Mesodermal cell (in vitro differentiated cells): ENCODE measurements around the gene LOXL3.
"Not testable (repeated sequence)": the region's sequence is repeated elsewhere in the genome, so short reads cannot be mapped to it uniquely, and the experiment has no call there.

ENCODE experiments used
- H3K27ac ChIP-seq: 2 replicates; pipeline ENCODE4 v1.7.0; 2013; ENCODE audit warnings: mild to moderate bottlenecking, low read depth, low read length, moderate library complexity; ENCODE audit not compliant: severe bottlenecking
- H3K36me3 ChIP-seq: 2 replicates; pipeline ENCODE4 v1.7.1; 2013; ENCODE audit warnings: mild to moderate bottlenecking, low read length, moderate library complexity; ENCODE audit not compliant: control insufficient read depth, insufficient read depth
- H3K4me1 ChIP-seq: one replicate; pipeline ENCODE4 v1.7.1; 2013; ENCODE audit warnings: mild to moderate bottlenecking, low read length; ENCODE audit not compliant: insufficient read depth, control insufficient read depth, poor library complexity, severe bottlenecking
- H3K4me3 ChIP-seq: 2 replicates; pipeline ENCODE4 v1.7.0; 2013; ENCODE audit warnings: low read length, control low read depth, mild to moderate bottlenecking; ENCODE audit not compliant: insufficient read depth, poor library complexity, severe bottlenecking; ENCODE audit errors: extremely low read depth
- H3K9me3 ChIP-seq: 2 replicates; pipeline ENCODE4 v1.7.1; 2013; ENCODE audit warnings: mild to moderate bottlenecking, low read length, moderate library complexity; ENCODE audit not compliant: control insufficient read depth
- WGBS, 2 experiments: methylation state at CpG; one replicate each; pipeline ENCODE4 v1.1.5; 2013; ENCODE audit warnings: missing lambda C conversion rate in 2 of 2; ENCODE audit not compliant: insufficient coverage in 2 of 2; 5-methylcytosine and 5-hydroxymethylcytosine counted together

LOXL3 gene

DNA sequence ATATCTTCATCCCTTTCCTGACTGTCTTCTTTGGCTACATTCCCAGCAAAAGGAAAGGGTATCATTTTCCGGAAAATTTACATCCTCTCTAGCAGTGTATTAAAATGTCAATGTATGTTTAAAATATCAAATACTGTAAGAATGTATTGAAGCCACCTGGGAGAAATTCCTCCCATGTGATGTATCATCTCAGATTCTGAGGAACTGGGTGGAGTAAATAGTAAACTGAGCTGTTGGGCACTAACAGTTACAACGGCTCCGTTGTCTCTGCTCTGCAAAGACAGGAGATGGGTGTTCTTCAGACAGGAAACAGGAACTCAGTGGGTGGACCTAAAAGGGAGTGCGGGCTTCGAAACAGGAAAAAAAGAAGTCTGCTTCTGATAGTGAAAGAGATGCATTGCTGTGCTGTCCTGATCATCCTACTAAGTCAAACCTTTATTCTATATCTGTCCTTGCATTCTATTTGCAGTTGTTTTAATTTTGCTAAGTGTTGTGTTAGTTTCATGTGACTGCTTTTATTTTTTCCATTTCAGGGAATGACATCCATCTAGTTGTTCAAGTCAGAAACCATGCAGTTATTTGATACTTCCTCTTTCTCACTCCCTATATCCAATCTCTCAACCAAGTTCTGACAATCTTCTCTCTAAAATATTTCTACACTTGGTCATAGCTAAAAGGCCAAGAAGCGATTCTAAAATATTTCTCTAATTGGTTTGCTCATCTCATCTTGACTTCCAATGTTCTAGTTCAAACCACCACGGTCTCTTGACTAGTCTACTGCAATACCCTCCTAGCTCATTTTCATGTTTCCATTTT is 20.2 kb upstream of the LOXL3 start:
- H3K9me3 ChIP-seq = no peaks in the 10 kb centered on the region
- H3K4me3 ChIP-seq = no peak overlapping the region
- peaks cover 7% of the 10 kb centered on the region for H3K4me1 ChIP-seq
- no peak overlapping the region for H3K27ac ChIP-seq
- 69 to 83% methylated on average over 4 to 5 of the region's 7 CpGs for WGBS, 2 experiments
- H3K36me3 ChIP-seq = no peaks in the 10 kb centered on the region

DNA sequence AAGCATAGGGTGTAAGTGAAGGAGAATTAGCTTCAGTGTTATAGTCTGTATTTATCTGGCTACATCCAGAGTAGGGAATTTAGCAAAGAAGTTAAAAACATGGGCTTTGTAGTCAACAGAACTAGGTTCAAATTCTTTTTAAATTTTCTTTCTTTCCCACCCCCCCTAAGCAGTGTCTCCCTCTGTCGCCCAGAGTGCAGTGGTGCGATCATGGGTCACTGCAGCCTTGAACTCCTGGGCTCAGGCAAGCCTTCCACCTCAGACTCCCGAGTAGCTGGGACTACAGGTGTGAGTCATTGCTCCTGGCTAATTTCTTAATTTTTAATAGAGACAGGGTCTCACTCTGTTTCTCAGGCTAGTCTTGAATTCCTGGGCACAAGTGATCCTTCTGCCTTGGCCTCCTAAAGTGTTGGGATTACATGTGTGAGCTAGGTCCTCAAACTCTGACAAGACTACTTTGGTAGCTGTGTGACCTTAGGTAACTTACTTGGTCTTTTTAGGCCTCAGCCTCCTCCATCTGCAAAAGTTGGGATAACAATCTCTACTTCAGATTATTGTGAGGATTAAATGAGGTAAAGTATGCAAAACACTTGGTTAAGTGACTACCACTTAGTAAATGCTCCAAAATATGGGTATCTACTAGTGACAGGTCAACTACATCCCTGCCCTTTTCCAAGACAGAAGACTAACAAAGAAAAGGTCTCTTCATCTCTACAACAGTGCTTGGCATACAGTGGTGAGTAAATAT is 18.6 kb upstream of the LOXL3 start:
- WGBS, 2 experiments = 86 to 90% methylated on average over 3 of the region's 3 CpGs
- no peaks in the 10 kb centered on the region for H3K9me3 ChIP-seq
- H3K36me3 ChIP-seq = no peaks in the 10 kb centered on the region
- H3K4me1 ChIP-seq = peaks cover 7% of the 10 kb centered on the region
- H3K27ac ChIP-seq = no peak overlapping the region
- H3K4me3 ChIP-seq = no peak overlapping the region

DNA sequence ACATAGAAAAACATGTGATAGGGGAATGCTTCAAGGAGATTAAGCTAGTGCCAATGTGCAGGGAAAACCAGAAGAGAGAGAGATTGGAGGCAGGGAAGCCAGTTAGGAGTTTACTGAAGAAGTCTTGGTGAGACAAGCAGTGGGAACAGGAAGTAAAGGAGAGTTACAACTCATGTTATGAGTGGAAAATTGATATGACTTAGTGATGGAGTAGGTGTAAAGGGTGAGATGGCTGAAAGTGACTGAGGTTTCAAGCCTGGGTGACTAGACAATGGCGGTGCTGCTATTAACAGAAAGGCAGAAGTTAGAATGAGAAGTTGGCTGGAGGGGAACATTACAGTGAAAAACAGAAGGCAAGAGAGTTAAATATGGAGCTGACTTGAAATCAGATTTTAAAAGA is 17.3 kb upstream of the LOXL3 start:
- Histone ChIP-seq H3K4me3 (no peak overlapping the region), H3K4me1 (no peaks in the 10 kb centered on the region), H3K36me3 (no peaks in the 10 kb centered on the region), H3K9me3 (no peaks in the 10 kb centered on the region), H3K27ac (no peak overlapping the region)
- 80 to 86% methylated on average over 1 of the region's 1 CpG for WGBS, 2 experiments

DNA sequence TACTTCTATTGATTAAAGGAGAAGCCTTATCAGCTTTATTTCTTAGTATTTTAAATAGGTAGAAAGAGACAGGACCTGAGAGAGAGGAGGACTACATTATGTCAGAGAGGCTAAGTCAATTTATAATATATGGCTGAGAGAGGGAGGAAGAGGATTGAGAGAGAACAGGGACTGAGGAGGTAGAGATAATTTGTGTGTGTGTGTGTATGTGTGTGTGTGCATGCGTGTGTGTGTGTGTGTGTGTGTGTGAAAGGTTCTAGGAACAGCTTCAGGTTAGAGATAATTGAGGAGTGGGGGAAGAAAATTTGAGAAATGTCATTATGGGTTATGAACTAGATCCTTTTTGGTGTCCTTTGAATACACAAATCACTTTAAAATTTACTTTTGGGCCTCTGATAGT is 15.9 kb upstream of the LOXL3 start:
- Histone ChIP-seq H3K4me3 (no peak overlapping the region), H3K9me3 (no peaks in the 10 kb centered on the region), H3K27ac (no peak overlapping the region), H3K4me1 (no peaks in the 10 kb centered on the region), H3K36me3 (no peaks in the 10 kb centered on the region)
- 79 to 100% methylated on average over 1 of the region's 1 CpG for WGBS, 2 experiments

DNA sequence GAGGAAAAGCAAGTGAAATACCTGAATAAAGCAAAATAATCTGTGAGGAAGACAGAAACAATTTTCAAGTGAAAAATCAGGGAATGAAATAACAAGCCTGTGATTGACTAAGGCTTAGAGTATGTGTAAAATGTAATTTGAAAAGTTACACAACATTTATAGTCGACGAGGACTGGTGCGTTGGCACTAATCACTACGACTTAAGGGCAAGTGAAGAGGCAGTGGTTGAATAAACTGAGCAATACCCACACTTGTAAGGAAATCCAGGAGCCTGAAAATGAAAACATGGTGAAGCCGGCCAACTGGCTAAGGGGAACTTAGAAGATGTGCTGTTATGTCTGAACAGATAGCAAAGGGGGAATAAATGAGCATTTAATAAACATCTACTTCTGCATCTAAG is 14.1 kb upstream of the LOXL3 start:
- 79 to 98% methylated on average over 3 to 5 of the region's 5 CpGs for WGBS, 2 experiments

DNA sequence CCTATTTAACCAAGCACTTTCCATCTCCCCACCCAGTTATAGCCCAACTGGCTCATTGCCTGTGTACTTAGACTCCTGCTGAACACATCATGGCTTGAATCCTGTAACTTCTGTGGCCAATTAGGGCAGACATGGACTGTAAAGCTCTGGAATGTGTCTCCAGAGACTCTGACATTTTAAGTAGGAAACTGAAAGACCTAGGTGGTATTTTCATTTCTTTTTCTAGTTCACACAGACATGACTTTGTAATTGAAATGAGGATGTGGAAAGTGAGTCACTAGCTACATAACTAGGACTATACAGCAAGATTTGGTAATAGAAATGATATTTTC is 13.0 kb upstream of the LOXL3 start:
- H3K27ac ChIP-seq = no peak overlapping the region
- no peaks in the 10 kb centered on the region for H3K9me3 ChIP-seq
- no peak overlapping the region for H3K4me3 ChIP-seq
- no peaks in the 10 kb centered on the region for H3K4me1 ChIP-seq
- H3K36me3 ChIP-seq = no peaks in the 10 kb centered on the region

More for the DNA sequence above, 14.1 kb upstream of the LOXL3 start:
- H3K36me3 ChIP-seq = no peaks in the 10 kb centered on the region
- H3K4me1 ChIP-seq = no peaks in the 10 kb centered on the region
- H3K4me3 ChIP-seq = no peak overlapping the region
- H3K9me3 ChIP-seq = no peaks in the 10 kb centered on the region
- no peak overlapping the region for H3K27ac ChIP-seq

DNA sequence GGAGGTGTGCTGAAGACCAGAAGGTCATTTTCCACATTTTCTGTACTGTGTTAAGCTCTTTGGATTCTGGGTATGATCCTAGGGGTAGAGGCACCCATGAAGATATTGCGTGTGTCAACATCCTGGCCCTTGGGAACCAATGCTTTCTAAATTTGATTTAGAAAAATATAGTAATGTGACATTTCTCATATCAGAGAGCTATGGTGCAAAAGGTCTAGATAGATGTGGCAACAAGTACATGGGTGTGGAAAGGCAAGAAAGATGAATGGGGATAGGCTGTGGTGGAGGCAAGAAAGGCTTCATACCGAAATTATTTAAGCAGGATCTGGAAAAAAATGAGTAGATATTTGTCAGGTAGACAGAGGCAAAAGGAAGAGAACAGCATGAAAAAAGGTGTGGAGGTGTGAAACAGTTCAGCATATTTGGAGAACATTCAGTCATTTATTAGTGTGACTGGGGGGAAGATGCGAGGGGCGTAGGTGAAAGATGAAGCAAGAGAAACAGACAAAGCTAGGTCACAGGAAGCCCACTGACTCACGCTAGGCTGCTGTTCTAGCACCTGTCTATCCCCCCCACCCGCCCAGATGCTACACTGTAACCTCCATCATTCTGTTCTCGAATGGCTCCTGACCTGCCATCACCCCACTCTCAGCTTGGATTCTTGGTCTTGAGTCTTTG is 12.5 kb upstream of the LOXL3 start:
- no peak overlapping the region for H3K27ac ChIP-seq
- no peaks in the 10 kb centered on the region for H3K9me3 ChIP-seq
- no peak overlapping the region for H3K4me3 ChIP-seq
- 94 to 100% methylated on average over 3 to 5 of the region's 7 CpGs for WGBS, 2 experiments
- no peaks in the 10 kb centered on the region for H3K36me3 ChIP-seq
- no peaks in the 10 kb centered on the region for H3K4me1 ChIP-seq

DNA sequence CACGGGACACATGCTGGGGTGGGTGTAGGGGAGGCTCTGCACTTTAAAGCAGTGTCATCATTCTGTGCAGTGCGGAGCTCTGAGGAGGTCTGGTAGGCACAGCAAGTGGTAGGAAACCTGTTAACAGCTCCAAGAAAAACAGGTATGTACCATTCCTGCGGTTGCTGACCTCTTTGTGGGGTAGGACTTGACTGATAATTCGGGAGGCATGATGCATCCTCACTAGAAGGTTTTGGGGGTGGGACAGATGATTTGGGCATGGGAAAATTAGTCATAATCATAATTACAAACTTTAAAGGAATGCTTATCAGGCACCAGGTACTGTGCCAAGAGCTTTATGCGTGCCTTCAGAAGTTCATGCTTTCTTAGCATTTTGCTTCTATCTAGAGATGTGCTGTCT is 10.5 kb upstream of the LOXL3 start:
- no peak overlapping the region for H3K27ac ChIP-seq
- H3K9me3 ChIP-seq = no peaks in the 10 kb centered on the region
- no peaks in the 10 kb centered on the region for H3K36me3 ChIP-seq
- no peak overlapping the region for H3K4me3 ChIP-seq
- H3K4me1 ChIP-seq = no peaks in the 10 kb centered on the region
- WGBS, 2 experiments = 87 to 93% methylated on average over 3 to 4 of the region's 5 CpGs

DNA sequence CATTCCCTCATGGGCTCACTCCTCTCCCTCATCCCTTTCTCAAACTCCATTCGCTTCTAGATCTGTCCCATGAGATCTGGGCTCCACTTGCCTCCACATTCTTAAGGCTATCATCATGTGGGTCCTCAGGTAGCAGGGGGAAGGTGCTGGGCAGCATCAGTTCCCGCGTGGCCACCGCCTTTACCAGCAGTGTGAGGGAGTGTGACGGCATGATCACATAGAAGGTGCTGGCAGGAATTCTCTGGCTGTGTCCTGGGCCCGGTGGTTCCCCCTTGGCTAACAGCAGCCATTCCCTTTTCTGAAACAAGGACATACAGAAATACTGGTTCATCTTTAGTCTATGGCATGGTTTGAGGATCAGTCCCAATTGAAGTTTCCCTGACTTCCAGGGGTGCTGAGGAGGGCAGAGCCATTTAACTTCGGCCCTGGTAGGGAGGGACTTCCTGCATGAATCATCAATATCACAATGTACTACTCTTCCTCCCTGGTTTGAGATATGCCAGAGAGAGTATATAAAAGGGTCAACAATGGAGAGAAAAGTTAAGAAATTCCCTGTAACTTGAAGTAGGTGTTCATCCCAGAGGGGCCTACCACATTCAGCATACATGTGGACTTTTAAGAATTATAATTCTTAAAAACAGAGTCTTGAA is 8.5 kb upstream of the LOXL3 start:
- Histone ChIP-seq H3K36me3 (no peaks in the 10 kb centered on the region), H3K4me3 (no peak overlapping the region), H3K9me3 (no peaks in the 10 kb centered on the region), H3K27ac (no peak overlapping the region), H3K4me1 (no peaks in the 10 kb centered on the region)
- WGBS, 2 experiments = 94 to 100% methylated on average over 5 to 6 of the region's 7 CpGs

DNA sequence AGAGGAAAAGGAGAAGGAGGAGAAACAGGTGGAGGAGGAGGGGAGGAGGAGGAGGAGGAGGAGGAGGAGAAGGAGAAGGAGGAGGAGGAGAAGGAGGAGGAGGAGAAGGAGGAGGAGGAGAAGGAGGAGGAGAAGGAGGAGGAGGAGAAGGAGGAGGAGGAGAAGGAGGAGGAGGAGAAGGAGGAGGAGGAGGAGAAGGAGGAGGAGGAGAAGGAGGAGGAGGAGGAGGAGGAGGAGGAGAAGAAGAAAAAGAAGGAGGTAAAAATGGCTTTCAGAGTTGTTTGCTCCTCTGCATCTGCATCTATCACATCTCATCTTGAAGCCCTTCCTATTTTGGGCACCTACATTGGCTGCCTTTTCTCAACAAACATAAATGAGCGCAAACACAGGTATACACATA is 7.3 kb upstream of the LOXL3 start:
- not testable (repeated sequence) for H3K9me3 ChIP-seq, H3K4me1 ChIP-seq, H3K27ac ChIP-seq, H3K4me3 ChIP-seq, H3K36me3 ChIP-seq
- WGBS, 2 experiments = 71 to 100% methylated on average over 1 of the region's 1 CpG
